Endodermal cell (in vitro differentiated cells): ENCODE measurements around the gene SPACA7. TPM values are rescaled to one million over a fixed set of nuclear protein-coding genes. Genes with fewer than 3 reads are reported as not detected.

Experiments
- DNase-seq: peaks from one replicate; pipeline ENCODE4 v3.0.0-alpha.2; 2017
- H3K27ac ChIP-seq: 2 replicates; pipeline ENCODE4 v1.5.1; 2013; ENCODE audit warnings: mild to moderate bottlenecking, low read depth, low read length, moderate library complexity
- H3K27me3 ChIP-seq: 2 replicates; pipeline ENCODE4 v1.6.1; 2013; ENCODE audit warnings: mild to moderate bottlenecking, low read length, moderate library complexity; ENCODE audit not compliant: insufficient read depth, control insufficient read depth, poor library complexity, severe bottlenecking
- H3K36me3 ChIP-seq: 2 replicates; pipeline ENCODE4 v1.7.0; 2013; ENCODE audit warnings: mild to moderate bottlenecking, low read length, moderate library complexity; ENCODE audit not compliant: control insufficient read depth, insufficient read depth
- H3K4me1 ChIP-seq: one replicate; pipeline ENCODE4 v1.7.0; 2013; ENCODE audit warnings: low read length; ENCODE audit not compliant: control insufficient read depth, insufficient read depth
- H3K4me3 ChIP-seq: 2 replicates; pipeline ENCODE4 v1.5.1; 2013; ENCODE audit warnings: mild to moderate bottlenecking, low read length, moderate library complexity
- H3K9ac ChIP-seq: 2 replicates; pipeline ENCODE4 v1.6.1; 2013; ENCODE audit warnings: mild to moderate bottlenecking, low read length, moderate library complexity; ENCODE audit not compliant: poor library complexity, severe bottlenecking; ENCODE audit errors: extremely low read depth
- H3K9me3 ChIP-seq: 2 replicates; pipeline ENCODE4 v1.6.1; 2013; ENCODE audit warnings: mild to moderate bottlenecking, low read length, moderate library complexity; ENCODE audit not compliant: control insufficient read depth
- H3K27ac Mint-ChIP-seq: 2 replicates; pipeline ENCODE4 v1.8.0; 2020; ENCODE audit warnings: mixed read lengths
- H3K27me3 Mint-ChIP-seq: 2 replicates; pipeline ENCODE4 v1.8.0; 2021; ENCODE audit warnings: mild to moderate bottlenecking, mixed read lengths; ENCODE audit not compliant: insufficient read depth
- H3K36me3 Mint-ChIP-seq: 2 replicates; pipeline ENCODE4 v1.8.0; 2020; ENCODE audit warnings: low read depth, mixed read lengths
- H3K4me1 Mint-ChIP-seq: 2 replicates; pipeline ENCODE4 v1.8.0; 2020; ENCODE audit warnings: mixed read lengths
- H3K4me3 Mint-ChIP-seq: 2 replicates; pipeline ENCODE4 v1.8.0; 2020; ENCODE audit warnings: mild to moderate bottlenecking, moderate library complexity, mixed read lengths
- H3K9me3 Mint-ChIP-seq: 2 replicates; pipeline ENCODE4 v1.8.0; 2020; ENCODE audit warnings: mild to moderate bottlenecking, mixed read lengths
- CTCF ChIP-seq: fragments of 200-600 bp; sonication (generic); conservative IDR thresholded peaks from 2 replicates; pipeline ENCODE4 v1.5.0; 2021; ENCODE audit warnings: antibody characterized with exemption, mild to moderate bottlenecking
- WGBS, 2 experiments: methylation state at CpG; one replicate each; pipeline versions ENCODE4 v1.1.5 to v1.1.7; 2013; ENCODE audit warnings: missing lambda C conversion rate in 2 of 2, mixed read lengths in 1 of 2; ENCODE audit not compliant: insufficient coverage in 1 of 2, insufficient read length in 1 of 2; 5-methylcytosine and 5-hydroxymethylcytosine counted together
- total RNA-seq, 2 donors: library from RNA; stranded (reverse); fragmentation: NEBNext Ultra II Directional in 1 of 2; extraction: Animal tissue kit (Norgen Biotek cat#: 25700) in 1 of 2; gene quantifications; 2 replicates in 1 of 2; 3 replicates in 1 of 2; pipeline ENCODE4 v1.2.1, GENCODE V29; 2021

Gene SPACA7
- total RNA-seq, 2 donors from 2014 or later, result not detected

DNA sequence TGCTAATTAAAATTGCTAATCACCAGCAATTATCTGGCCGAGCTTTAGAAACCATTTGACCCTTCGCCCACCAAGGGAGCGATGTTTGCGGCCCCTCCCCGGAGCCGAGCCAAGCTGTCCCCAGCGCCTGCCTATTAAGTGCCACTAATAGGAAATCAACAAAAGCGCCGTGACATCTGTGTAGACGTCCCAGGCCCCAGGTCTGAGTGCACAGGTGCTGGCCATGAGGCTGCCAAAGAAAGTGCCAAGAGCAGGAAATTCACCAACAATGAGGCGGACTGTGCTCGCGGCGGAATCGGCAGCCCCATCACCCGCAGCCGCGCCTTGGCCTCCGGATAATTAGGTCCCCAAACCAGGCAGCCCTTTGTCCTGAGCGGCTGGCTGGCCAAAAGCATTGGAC is 44.5 kb upstream of the SPACA7 start:
- Histone ChIP-seq H3K9me3 (no peaks in the 10 kb centered on the region), H3K4me1 (no peaks in the 10 kb centered on the region), H3K9ac (no peak overlapping the region), H3K27me3 (no peaks in the 10 kb centered on the region), H3K36me3 (no peaks in the 10 kb centered on the region), H3K4me3 (no peak overlapping the region), H3K27ac (no peak overlapping the region)
- Mint-ChIP-seq H3K4me1 (no peaks in the 10 kb centered on the region), H3K9me3 (no peaks in the 10 kb centered on the region), H3K27ac (no peak overlapping the region), H3K4me3 (no peak overlapping the region), H3K27me3 (peaks cover 57% of the 10 kb centered on the region), H3K36me3 (no peaks in the 10 kb centered on the region)
- TF ChIP-seq CTCF, result no peak
- 84 to 93% methylated on average over 20 of the region's 20 CpGs for WGBS, 2 experiments
- DNase-seq, result peak; percentile 48

- no peaks in the 10 kb centered on the region for H3K4me1 ChIP-seq
- 92 to 100% methylated on average over 3 to 10 of the region's 10 CpGs for WGBS, 2 experiments
- DNase-seq, result no peak
- Mint-ChIP-seq H3K36me3 (no peaks in the 10 kb centered on the region), H3K9me3 (peaks cover 4% of the 10 kb centered on the region), H3K27ac (no peak overlapping the region), H3K4me1 (no peaks in the 10 kb centered on the region), H3K4me3 (no peak overlapping the region), H3K27me3 (peaks cover 59% of the 10 kb centered on the region)
- no peak overlapping the region for H3K27ac ChIP-seq
- H3K36me3 ChIP-seq, result no peaks in the 10 kb centered on the region
- no peak for TF ChIP-seq CTCF
- H3K9me3 ChIP-seq, result no peaks in the 10 kb centered on the region
- no peak overlapping the region for H3K4me3 ChIP-seq
- H3K9ac ChIP-seq, result no peak overlapping the region
- no peaks in the 10 kb centered on the region for H3K27me3 ChIP-seq
Observed at GRCh38 chr13:112332727-112333126, 43.4 kb upstream of the SPACA7 start.

GRCh38 chr13:112333756-112334543 is 42.2 kb upstream of the SPACA7 start:
- no peak for DNase-seq
- Histone ChIP-seq H3K9me3 (no peaks in the 10 kb centered on the region), H3K4me1 (no peaks in the 10 kb centered on the region), H3K9ac (no peak overlapping the region), H3K4me3 (no peak overlapping the region), H3K27ac (no peak overlapping the region), H3K36me3 (no peaks in the 10 kb centered on the region), H3K27me3 (no peaks in the 10 kb centered on the region)
- H3K36me3 Mint-ChIP-seq, result no peaks in the 10 kb centered on the region
- H3K9me3 Mint-ChIP-seq, result peaks cover 4% of the 10 kb centered on the region
- peaks cover 52% of the 10 kb centered on the region for H3K27me3 Mint-ChIP-seq
- no peak overlapping the region for H3K27ac Mint-ChIP-seq
- WGBS, 2 experiments, result 87 to 100% methylated on average over 4 to 12 of the region's 16 CpGs
- H3K4me3 Mint-ChIP-seq, result no peak overlapping the region
- H3K4me1 Mint-ChIP-seq, result no peaks in the 10 kb centered on the region
- TF ChIP-seq CTCF, result no peak
